ENCODE measurements around the gene ADGRD1.

DNA sequence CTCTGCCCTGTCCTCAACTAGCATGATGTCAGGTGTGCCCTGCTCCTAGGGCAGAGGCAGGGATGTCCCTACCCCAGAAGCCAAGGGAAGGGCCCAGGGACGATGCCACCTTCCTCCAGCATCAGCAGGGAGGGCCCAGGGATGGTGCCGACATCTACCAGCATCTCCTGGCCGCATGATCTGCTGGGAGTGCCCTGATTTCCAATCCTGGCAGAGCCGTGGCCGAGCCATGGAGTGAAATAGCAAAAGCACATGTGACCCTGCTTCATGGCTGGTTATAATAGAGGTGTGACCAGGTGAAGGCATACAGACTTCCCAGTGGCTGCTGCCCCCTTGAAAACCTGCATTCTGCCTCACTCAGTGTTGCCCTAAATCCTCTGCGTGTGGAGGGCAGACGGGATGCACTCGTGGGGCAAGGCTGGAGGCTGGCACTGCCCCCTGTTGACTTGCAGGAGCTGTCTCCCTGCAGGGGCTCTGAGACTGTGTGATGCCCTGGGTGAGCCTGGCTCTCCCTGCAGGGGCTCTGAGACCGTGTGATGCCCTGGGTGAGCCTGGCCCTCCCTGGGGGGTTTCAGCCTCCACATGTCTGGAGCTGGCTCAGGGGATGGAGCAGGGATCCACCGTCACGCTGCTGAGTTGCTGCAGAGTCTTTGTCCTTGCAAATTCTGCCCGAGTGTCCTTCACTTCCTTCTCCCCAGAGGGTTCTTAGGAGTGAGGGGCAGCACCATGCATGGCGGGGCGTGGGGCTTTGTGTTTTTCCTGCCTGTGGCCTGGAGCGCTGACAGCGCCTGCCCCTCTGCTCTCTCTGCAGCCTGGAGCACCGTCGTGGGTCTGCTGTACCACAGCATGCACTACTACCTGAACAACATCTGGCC lies 51.7 kb downstream of the ADGRD1 start:
- TF ChIP-seq ZBTB7A (IDR thresholded peaks at IDR 0.05; ENCODE audit: low read depth), result no peak
- TF ChIP-seq RAD21 (IDR thresholded peaks at IDR 0.05; ENCODE audit: low read depth), result no peak
- no peak for TF ChIP-seq TCF12 (IDR thresholded peaks at IDR 0.05; ENCODE audit: low read depth)
- no peak for TF ChIP-seq YY1 (IDR thresholded peaks at IDR 0.05; ENCODE audit: low read depth)
- TF ChIP-seq, protein P1, sequence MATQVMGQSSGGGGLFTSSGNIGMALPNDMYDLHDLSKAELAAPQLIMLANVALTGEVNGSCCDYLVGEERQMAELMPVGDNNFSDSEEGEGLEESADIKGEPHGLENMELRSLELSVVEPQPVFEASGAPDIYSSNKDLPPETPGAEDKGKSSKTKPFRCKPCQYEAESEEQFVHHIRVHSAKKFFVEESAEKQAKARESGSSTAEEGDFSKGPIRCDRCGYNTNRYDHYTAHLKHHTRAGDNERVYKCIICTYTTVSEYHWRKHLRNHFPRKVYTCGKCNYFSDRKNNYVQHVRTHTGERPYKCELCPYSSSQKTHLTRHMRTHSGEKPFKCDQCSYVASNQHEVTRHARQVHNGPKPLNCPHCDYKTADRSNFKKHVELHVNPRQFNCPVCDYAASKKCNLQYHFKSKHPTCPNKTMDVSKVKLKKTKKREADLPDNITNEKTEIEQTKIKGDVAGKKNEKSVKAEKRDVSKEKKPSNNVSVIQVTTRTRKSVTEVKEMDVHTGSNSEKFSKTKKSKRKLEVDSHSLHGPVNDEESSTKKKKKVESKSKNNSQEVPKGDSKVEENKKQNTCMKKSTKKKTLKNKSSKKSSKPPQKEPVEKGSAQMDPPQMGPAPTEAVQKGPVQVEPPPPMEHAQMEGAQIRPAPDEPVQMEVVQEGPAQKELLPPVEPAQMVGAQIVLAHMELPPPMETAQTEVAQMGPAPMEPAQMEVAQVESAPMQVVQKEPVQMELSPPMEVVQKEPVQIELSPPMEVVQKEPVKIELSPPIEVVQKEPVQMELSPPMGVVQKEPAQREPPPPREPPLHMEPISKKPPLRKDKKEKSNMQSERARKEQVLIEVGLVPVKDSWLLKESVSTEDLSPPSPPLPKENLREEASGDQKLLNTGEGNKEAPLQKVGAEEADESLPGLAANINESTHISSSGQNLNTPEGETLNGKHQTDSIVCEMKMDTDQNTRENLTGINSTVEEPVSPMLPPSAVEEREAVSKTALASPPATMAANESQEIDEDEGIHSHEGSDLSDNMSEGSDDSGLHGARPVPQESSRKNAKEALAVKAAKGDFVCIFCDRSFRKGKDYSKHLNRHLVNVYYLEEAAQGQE (IDR thresholded peaks at IDR 0.05; ENCODE audit: low read depth), result no peak
- no peak for TF ChIP-seq EGR1 (IDR thresholded peaks at IDR 0.05)
- no peak for TF ChIP-seq TEAD4 (IDR thresholded peaks at IDR 0.05)
